Activated T-cell treated with anti-CD3 and anti-CD28 coated beads, Interleukin-2, amount 50 U/mL, for 4 hours (primary cell): Measurements from ENCODE around the gene CISD1. TPM values are rescaled to one million over a fixed set of nuclear protein-coding genes. Genes with fewer than 3 reads are reported as not detected.

Experiments
- ATAC-seq, 2 donors: fragments of 200-7000 bp; cut with Tn5 transposase; one replicate each; pipeline ENCODE4 v1.10.0; 2021
- DNase-seq: peaks from one replicate; pipeline ENCODE4 v3.0.0-alpha.2; 2020
- H3K27me3 Mint-ChIP-seq: one replicate; pipeline ENCODE4 v1.8.0; 2021; ENCODE audit warnings: low read depth, mixed read lengths
- H3K36me3 Mint-ChIP-seq: one replicate; pipeline ENCODE4 v1.8.0; 2022; ENCODE audit warnings: mixed read lengths; ENCODE audit not compliant: insufficient read depth
- H3K4me1 Mint-ChIP-seq: one replicate; pipeline ENCODE4 v1.8.0; 2021; ENCODE audit warnings: low read depth, mixed read lengths
- H3K4me3 Mint-ChIP-seq: one replicate; pipeline ENCODE4 v1.8.0; 2021; ENCODE audit warnings: mild to moderate bottlenecking, moderate library complexity, mixed read lengths
- H3K9me3 Mint-ChIP-seq: one replicate; pipeline ENCODE4 v1.8.0; 2021; ENCODE audit warnings: mixed read lengths
- total RNA-seq, 3 donors: library from RNA; stranded (reverse); gene quantifications; one replicate each; pipeline ENCODE4 v1.2.1, GENCODE V29; 2021

Gene CISD1
- total RNA-seq, 3 donors from 2014 or later = 61.4 to 76.7 (median 74.0) TPM

DNA sequence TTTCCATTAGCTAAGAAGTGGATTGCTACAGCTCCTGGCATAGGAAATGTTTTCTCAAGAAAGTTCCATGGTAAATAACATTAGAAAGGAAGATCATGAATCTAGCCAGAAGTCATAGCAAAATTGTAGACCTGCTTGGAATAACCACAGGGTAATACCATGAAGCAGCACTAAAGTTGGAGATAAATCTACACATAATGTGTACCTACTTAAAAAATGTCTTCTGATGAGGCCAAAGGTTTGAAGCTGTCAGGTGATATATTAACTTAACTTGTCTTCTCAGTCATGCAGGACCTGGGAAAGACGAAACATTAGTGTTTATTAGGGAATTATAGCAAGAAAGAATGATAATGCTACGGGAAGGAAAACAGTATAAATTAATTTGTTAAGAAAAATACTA is 6.3 kb downstream of the CISD1 start:
- Mint-ChIP-seq H3K4me3 (no peak overlapping the region), H3K4me1 (peaks cover 15% of the 10 kb centered on the region), H3K9me3 (no peaks in the 10 kb centered on the region), H3K27me3 (no peaks in the 10 kb centered on the region), H3K36me3 (peaks cover 20% of the 10 kb centered on the region)
- DNase-seq (no peak), ATAC-seq (no peak)

DNA sequence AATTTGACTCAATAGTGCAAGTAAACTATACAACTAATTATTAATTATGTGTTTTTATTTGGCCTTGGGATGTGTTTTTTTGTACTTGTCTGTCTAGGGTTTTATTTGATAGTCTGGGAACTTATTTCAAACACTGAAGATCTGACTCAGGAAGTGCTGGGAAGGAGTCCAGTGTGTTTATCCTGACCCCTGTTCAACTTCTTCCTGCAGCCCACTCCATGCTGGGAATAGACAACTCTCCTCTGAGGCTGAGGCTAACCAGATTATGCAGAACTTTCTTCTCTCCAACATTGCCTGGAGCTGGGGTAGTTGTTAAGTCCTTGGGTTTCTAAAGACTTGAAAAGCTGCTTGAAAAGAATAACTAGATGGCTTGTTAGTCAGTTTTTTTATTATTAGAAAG is 6.9 kb downstream of the CISD1 start:
- no peaks in the 10 kb centered on the region for H3K9me3 Mint-ChIP-seq
- H3K4me1 Mint-ChIP-seq = peaks cover 16% of the 10 kb centered on the region
- H3K36me3 Mint-ChIP-seq = peaks cover 22% of the 10 kb centered on the region
- no peak overlapping the region for H3K4me3 Mint-ChIP-seq
- no peaks in the 10 kb centered on the region for H3K27me3 Mint-ChIP-seq
- DNase-seq (no peak), ATAC-seq (no peak)

DNA sequence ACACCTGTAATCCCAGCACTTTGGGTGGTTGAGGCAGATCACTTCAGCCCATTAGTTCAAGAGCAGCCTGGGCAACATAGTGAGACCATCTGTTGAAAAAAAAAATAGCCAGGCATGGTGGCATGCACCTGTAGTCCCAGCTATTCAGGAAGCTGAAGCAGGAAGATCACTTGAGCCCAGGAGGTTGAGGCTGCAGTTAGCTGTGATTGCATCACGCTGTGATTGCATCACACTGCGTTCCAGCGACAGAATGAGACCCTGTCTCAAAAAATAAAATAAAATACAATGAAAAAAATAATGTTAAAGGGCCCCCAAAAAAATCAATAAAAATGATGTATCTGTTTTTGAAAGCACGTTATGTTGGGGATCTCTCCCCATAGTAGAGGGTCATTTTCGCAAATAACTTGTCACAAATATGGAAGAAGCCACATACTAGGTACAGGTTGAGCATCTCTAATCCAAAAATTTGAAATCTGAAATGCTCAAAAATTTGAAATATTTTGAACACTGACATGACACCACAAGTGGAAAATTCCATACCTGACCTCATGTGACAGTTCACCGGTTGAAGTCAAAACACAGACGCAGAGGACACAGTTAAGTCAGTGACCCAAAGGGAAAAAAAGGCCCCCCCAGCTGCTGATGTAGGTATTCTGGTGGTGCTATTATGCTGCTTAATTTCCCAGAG is 9.5 kb downstream of the CISD1 start:
- DNase-seq (no peak), ATAC-seq (no peak)
- Mint-ChIP-seq H3K9me3 (no peaks in the 10 kb centered on the region), H3K4me3 (no peak overlapping the region), H3K4me1 (peaks cover 38% of the 10 kb centered on the region), H3K36me3 (peaks cover 24% of the 10 kb centered on the region), H3K27me3 (no peaks in the 10 kb centered on the region)

- H3K4me3 Mint-ChIP-seq = no peak overlapping the region
- no peak for DNase-seq
Measured at GRCh38 chr10:58278962-58279307, 10.0 kb downstream of the CISD1 start.

GRCh38 chr10:58280477-58280876 is 11.5 kb downstream of the CISD1 start:
- peaks cover 36% of the 10 kb centered on the region for H3K4me1 Mint-ChIP-seq
- H3K4me3 Mint-ChIP-seq = no peak overlapping the region
- DNase-seq = no peak
- no peaks in the 10 kb centered on the region for H3K9me3 Mint-ChIP-seq
- no peaks in the 10 kb centered on the region for H3K27me3 Mint-ChIP-seq
- H3K36me3 Mint-ChIP-seq = peaks cover 23% of the 10 kb centered on the region
- ATAC-seq = no peak

More at GRCh38 chr10:58278962-58279307, 10.0 kb downstream of the CISD1 start:
- Mint-ChIP-seq H3K27me3 (no peaks in the 10 kb centered on the region), H3K36me3 (peaks cover 24% of the 10 kb centered on the region), H3K4me1 (peaks cover 38% of the 10 kb centered on the region), H3K9me3 (no peaks in the 10 kb centered on the region)
- ATAC-seq = no peak

DNA sequence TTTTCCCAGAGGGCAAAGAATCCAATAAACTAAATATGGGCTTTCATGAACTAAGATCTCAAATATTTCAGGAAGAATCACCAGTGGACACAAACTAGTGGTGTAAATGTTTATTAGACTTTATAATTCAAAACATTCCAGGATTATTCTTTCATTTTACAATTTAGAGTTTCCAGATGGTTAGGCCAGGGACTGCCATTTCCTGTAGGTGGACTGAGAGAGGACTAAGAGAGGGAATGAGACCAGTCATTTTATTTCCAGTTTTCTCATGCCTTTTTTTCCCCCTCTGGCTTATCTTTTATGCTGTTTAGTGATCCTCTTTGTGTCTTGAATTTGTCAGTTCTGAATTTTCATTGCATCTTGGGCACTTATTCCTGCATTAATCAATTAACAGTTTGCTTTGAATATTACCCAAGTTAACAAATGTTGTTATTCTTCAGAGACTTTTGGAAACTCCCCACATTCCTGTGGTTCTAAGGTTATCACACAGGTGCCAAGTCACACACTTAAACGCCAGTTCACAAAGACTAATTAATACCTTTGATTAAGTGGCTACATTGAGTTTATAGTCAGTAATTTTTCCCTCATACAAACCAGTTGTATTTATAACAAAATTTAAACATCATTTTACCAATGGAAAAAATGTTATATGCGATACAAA is 12.3 kb downstream of the CISD1 start:
- Mint-ChIP-seq H3K27me3 (no peaks in the 10 kb centered on the region), H3K36me3 (peaks cover 23% of the 10 kb centered on the region), H3K4me3 (no peak overlapping the region), H3K9me3 (no peaks in the 10 kb centered on the region), H3K4me1 (peaks cover 36% of the 10 kb centered on the region)
- ATAC-seq (no peak), DNase-seq (no peak)

GRCh38 chr10:58282615-58283014 is 13.7 kb downstream of the CISD1 start:
- no peaks in the 10 kb centered on the region for H3K9me3 Mint-ChIP-seq
- ATAC-seq (peak; percentile 93 to 96), DNase-seq (no peak)
- no peaks in the 10 kb centered on the region for H3K27me3 Mint-ChIP-seq
- H3K4me1 Mint-ChIP-seq = peaks cover 36% of the 10 kb centered on the region
- H3K36me3 Mint-ChIP-seq = peaks cover 20% of the 10 kb centered on the region
- peak overlapping the region; percentile 66 for H3K4me3 Mint-ChIP-seq

GRCh38 chr10:58291538-58292174 is 22.7 kb downstream of the CISD1 start:
- DNase-seq (peak; percentile 20), ATAC-seq (peak; percentile 37 to 58)
- no peaks in the 10 kb centered on the region for H3K9me3 Mint-ChIP-seq
- H3K4me1 Mint-ChIP-seq = no peaks in the 10 kb centered on the region
- H3K36me3 Mint-ChIP-seq = peaks cover 4% of the 10 kb centered on the region
- no peaks in the 10 kb centered on the region for H3K27me3 Mint-ChIP-seq
- no peak overlapping the region for H3K4me3 Mint-ChIP-seq

- DNase-seq (no peak), ATAC-seq (no peak)
- H3K4me1 Mint-ChIP-seq = no peaks in the 10 kb centered on the region
- H3K4me3 Mint-ChIP-seq = no peak overlapping the region
- peaks cover 4% of the 10 kb centered on the region for H3K36me3 Mint-ChIP-seq
- H3K9me3 Mint-ChIP-seq = no peaks in the 10 kb centered on the region
- no peaks in the 10 kb centered on the region for H3K27me3 Mint-ChIP-seq
Measured at GRCh38 chr10:58293989-58294388, 25.0 kb downstream of the CISD1 start.

DNA sequence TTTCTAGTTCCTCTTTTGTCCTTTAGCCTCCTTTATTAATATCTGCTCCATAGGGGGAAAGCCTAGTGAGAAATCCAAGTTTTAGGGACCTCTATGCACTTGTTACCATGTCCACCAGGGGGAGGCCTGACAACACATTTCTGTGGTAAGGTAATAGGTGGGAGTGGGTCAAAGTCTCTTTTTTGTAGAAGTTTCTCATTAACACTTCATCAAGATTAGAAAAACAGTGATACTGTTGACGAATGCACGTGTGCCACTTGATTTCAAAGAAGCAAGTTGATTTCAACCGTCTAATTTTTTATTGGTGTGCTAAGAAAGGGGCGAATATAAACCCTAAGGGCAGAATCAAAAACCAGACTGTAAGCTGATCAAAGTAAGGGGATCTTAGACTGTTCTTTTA is 30.6 kb downstream of the CISD1 start:
- Mint-ChIP-seq H3K36me3 (no peaks in the 10 kb centered on the region), H3K4me3 (no peak overlapping the region), H3K9me3 (no peaks in the 10 kb centered on the region)

GRCh38 chr10:58300676-58301075 is 31.7 kb downstream of the CISD1 start:
- no peaks in the 10 kb centered on the region for H3K9me3 Mint-ChIP-seq
- no peak overlapping the region for H3K4me3 Mint-ChIP-seq
- no peak for ATAC-seq
- H3K4me1 Mint-ChIP-seq = peaks cover 2% of the 10 kb centered on the region
- no peak for DNase-seq
- H3K27me3 Mint-ChIP-seq = peaks cover 12% of the 10 kb centered on the region
- no peaks in the 10 kb centered on the region for H3K36me3 Mint-ChIP-seq

More for the DNA sequence above, 30.6 kb downstream of the CISD1 start:
- DNase-seq (peak; percentile 58), ATAC-seq (peak; percentile 70 to 71)
- peaks cover 12% of the 10 kb centered on the region for H3K27me3 Mint-ChIP-seq
- H3K4me1 Mint-ChIP-seq = peaks cover 2% of the 10 kb centered on the region

- no peaks in the 10 kb centered on the region for H3K9me3 Mint-ChIP-seq
- H3K4me3 Mint-ChIP-seq = no peak overlapping the region
- DNase-seq (no peak), ATAC-seq (no peak)
- no peaks in the 10 kb centered on the region for H3K36me3 Mint-ChIP-seq
- H3K4me1 Mint-ChIP-seq = peaks cover 2% of the 10 kb centered on the region
- peaks cover 21% of the 10 kb centered on the region for H3K27me3 Mint-ChIP-seq
Measured at GRCh38 chr10:58302254-58302653, 33.3 kb downstream of the CISD1 start.

DNA sequence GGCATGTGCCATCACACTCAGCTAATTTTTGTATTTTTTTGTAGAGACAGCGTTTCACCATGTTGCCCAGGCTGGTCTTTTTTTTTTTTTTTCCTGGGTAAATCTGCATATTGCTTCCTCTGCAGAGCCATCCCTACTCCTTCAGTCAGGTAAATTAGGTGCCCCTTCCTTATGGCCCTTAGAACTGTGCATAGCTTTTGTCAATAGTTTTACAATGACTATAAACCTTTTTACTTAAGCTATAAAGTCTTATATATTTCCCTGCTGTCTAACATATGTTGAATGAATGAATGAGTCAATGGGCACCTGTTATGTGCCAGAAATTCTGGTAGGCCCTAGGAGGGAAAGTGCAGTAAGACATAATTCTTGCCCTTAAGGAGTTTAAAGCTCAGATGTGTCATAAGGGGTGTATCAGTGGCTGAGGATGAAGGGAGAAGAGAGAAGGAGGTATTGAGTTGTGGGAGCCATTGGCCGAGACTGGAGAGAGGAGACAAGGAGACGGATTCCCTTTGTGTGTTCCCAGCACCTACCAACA is 35.2 kb downstream of the CISD1 start:
- Mint-ChIP-seq H3K27me3 (peaks cover 27% of the 10 kb centered on the region), H3K36me3 (no peaks in the 10 kb centered on the region), H3K9me3 (no peaks in the 10 kb centered on the region), H3K4me3 (no peak overlapping the region), H3K4me1 (peaks cover 2% of the 10 kb centered on the region)
- ATAC-seq = no peak
- no peak for DNase-seq

- no peak for ATAC-seq
- Mint-ChIP-seq H3K36me3 (no peaks in the 10 kb centered on the region), H3K4me1 (no peaks in the 10 kb centered on the region), H3K4me3 (no peak overlapping the region), H3K27me3 (peaks cover 27% of the 10 kb centered on the region), H3K9me3 (no peaks in the 10 kb centered on the region)
- no peak for DNase-seq
Measured at GRCh38 chr10:58305821-58306220, 36.9 kb downstream of the CISD1 start.

- Mint-ChIP-seq H3K27me3 (peaks cover 23% of the 10 kb centered on the region), H3K4me3 (no peak overlapping the region), H3K9me3 (no peaks in the 10 kb centered on the region), H3K36me3 (no peaks in the 10 kb centered on the region), H3K4me1 (no peaks in the 10 kb centered on the region)
- ATAC-seq (no peak), DNase-seq (no peak)
Measured at GRCh38 chr10:58307676-58308075, 38.7 kb downstream of the CISD1 start.
